ENCODE data around the gene URB1. TPM values are rescaled to one million over a fixed set of nuclear protein-coding genes. Genes with fewer than 3 reads are reported as not detected.

The URB1 gene
- polyA plus RNA-seq, 1 donor (not counting 4 experiments of a cell fraction or from before 2014, with no cell fraction given): 9.0 TPM

- TF ChIP-seq EZH2 (IDR thresholded peaks at IDR 0.05; ENCODE audit: low read length) (no peak), CTCF (optimal IDR thresholded peaks at IDR 0.05 in 1 of 3, IDR thresholded peaks at IDR 0.05 in 1 of 3, conservative IDR thresholded peaks at IDR 0.05 in 1 of 3; ENCODE audit: extremely low read depth in 1 of 3, insufficient read depth in 2 of 3, low read length in 3 of 3) (no peak)
- no peaks in the 10 kb centered on the region for H3K9me3 ChIP-seq (ENCODE audit: control insufficient read depth, low read depth, low read length)
- peaks cover 4% of the 10 kb centered on the region for H4K20me1 ChIP-seq (ENCODE audit: control insufficient read depth, extremely low read depth, insufficient read depth, low read length)
- H3K27me3 ChIP-seq (ENCODE audit: control insufficient read depth, extremely low read depth, insufficient read depth, low read length): no peaks in the 10 kb centered on the region
- H3K4me2 ChIP-seq (ENCODE audit: control insufficient read depth, extremely low read depth, insufficient read depth, low read depth, low read length): no peak overlapping the region
- FAIRE-seq: no peak
- no peak overlapping the region for H2AFZ ChIP-seq (ENCODE audit: control insufficient read depth, low read length)
- H3K4me3 ChIP-seq (ENCODE audit: control insufficient read depth in 2 of 3, extremely low read depth in 1 of 3, insufficient read depth in 2 of 3, low read depth in 1 of 3, low read length in 3 of 3): no peak overlapping the region
- peaks cover 31% of the 10 kb centered on the region for H3K4me1 ChIP-seq (ENCODE audit: control insufficient read depth, extremely low read depth, insufficient read depth, low read length)
- no peaks in the 10 kb centered on the region for H3K9me1 ChIP-seq (ENCODE audit: control insufficient read depth, extremely low read depth, insufficient read depth, low read length)
- H3K79me2 ChIP-seq (ENCODE audit: control insufficient read depth, insufficient read depth, low read length): peaks cover 18% of the 10 kb centered on the region
- dilution Hi-C loops (cut with MboI; ENCODE audit: extremely low pct_ligation_motif_present, low sequenced_read_pairs): no loop called here
- peaks cover 30 to 68% of the 10 kb centered on the region in 2 experiments for H3K36me3 ChIP-seq (ENCODE audit: control insufficient read depth in 2 of 2, extremely low read depth in 1 of 2, insufficient read depth in 2 of 2, low read length in 2 of 2)
- H3K27ac ChIP-seq (ENCODE audit: control insufficient read depth, insufficient read depth, low read length): no peak overlapping the region
- no peak overlapping the region for H3K9ac ChIP-seq (ENCODE audit: control insufficient read depth, extremely low read depth, insufficient read depth, low read length)
- no peak for DNase-seq (ENCODE audit: low read depth, low spot score)
Measured at GRCh38 chr21:32368386-32368785, 24.4 kb downstream of the URB1 start.

- no peak for DNase-seq (ENCODE audit: low read depth, low spot score)
- H4K20me1 ChIP-seq (ENCODE audit: control insufficient read depth, extremely low read depth, insufficient read depth, low read length): peaks cover 3% of the 10 kb centered on the region
- TF ChIP-seq EZH2 (IDR thresholded peaks at IDR 0.05; ENCODE audit: low read length) (no peak), CTCF (optimal IDR thresholded peaks at IDR 0.05 in 1 of 3, IDR thresholded peaks at IDR 0.05 in 1 of 3, conservative IDR thresholded peaks at IDR 0.05 in 1 of 3; ENCODE audit: extremely low read depth in 1 of 3, insufficient read depth in 2 of 3, low read length in 3 of 3) (no peak)
- FAIRE-seq: no peak
- H3K9me1 ChIP-seq (ENCODE audit: control insufficient read depth, extremely low read depth, insufficient read depth, low read length): no peaks in the 10 kb centered on the region
- H3K4me3 ChIP-seq (ENCODE audit: control insufficient read depth in 2 of 3, extremely low read depth in 1 of 3, insufficient read depth in 2 of 3, low read depth in 1 of 3, low read length in 3 of 3): no peak overlapping the region
- no peak overlapping the region for H2AFZ ChIP-seq (ENCODE audit: control insufficient read depth, low read length)
- no peak overlapping the region for H3K4me2 ChIP-seq (ENCODE audit: control insufficient read depth, extremely low read depth, insufficient read depth, low read depth, low read length)
- H3K9me3 ChIP-seq (ENCODE audit: control insufficient read depth, low read depth, low read length): no peaks in the 10 kb centered on the region
- peaks cover 19% of the 10 kb centered on the region for H3K4me1 ChIP-seq (ENCODE audit: control insufficient read depth, extremely low read depth, insufficient read depth, low read length)
- no peak overlapping the region for H3K27ac ChIP-seq (ENCODE audit: control insufficient read depth, insufficient read depth, low read length)
- H3K36me3 ChIP-seq (ENCODE audit: control insufficient read depth in 2 of 2, extremely low read depth in 1 of 2, insufficient read depth in 2 of 2, low read length in 2 of 2): peaks cover 40 to 79% of the 10 kb centered on the region in 2 experiments
- H3K27me3 ChIP-seq (ENCODE audit: control insufficient read depth, extremely low read depth, insufficient read depth, low read length): no peaks in the 10 kb centered on the region
- peaks cover 18% of the 10 kb centered on the region for H3K79me2 ChIP-seq (ENCODE audit: control insufficient read depth, insufficient read depth, low read length)
- H3K9ac ChIP-seq (ENCODE audit: control insufficient read depth, extremely low read depth, insufficient read depth, low read length): no peak overlapping the region
- dilution Hi-C loops (cut with MboI; ENCODE audit: extremely low pct_ligation_motif_present, low sequenced_read_pairs): no loop called here
Measured at GRCh38 chr21:32367158-32367557, 25.7 kb downstream of the URB1 start.

All from keratinocyte (primary cell).